AG04450 (cell line): Measurements from ENCODE around the gene NPIPB2. TPM values are rescaled to one million over a fixed set of nuclear protein-coding genes. Genes with fewer than 3 reads are reported as not detected.
"Not testable (repeated sequence)": the region's sequence is repeated elsewhere in the genome, so short reads cannot be mapped to it uniquely, and the experiment has no call there.

Source experiments
- CTCF ChIA-PET: fragments of 300-600, 350-600 bp; formaldehyde crosslinking; extraction: SDS; loops from one replicate; lab custom pipeline; 2022; ENCODE audit warnings: antibody characterized with exemption, inconsistent platforms; lab: Charles Lee
- POLR2A ChIA-PET: fragments of 350-600 bp; formaldehyde crosslinking; extraction: SDS; loops from one replicate; lab custom pipeline; 2021; ENCODE audit warnings: antibody characterized with exemption, inconsistent platforms; lab: Yijun Ruan, JAX
- DNase-seq: peaks from one replicate; pipeline ENCODE4 v3.0.0-alpha.2; 2011; ENCODE audit warnings: low read depth, low spot score
- H3K27ac ChIP-seq: one replicate; pipeline ENCODE4 v1.5.1; 2012; ENCODE audit warnings: low read depth, low read length, control low read depth
- H3K27me3 ChIP-seq: one replicate; pipeline ENCODE4 v1.6.0; 2012; ENCODE audit warnings: low read length; ENCODE audit not compliant: control insufficient read depth, insufficient read depth
- H3K4me3 ChIP-seq: 2 replicates; pipeline ENCODE4 v1.5.1; 2011; ENCODE audit warnings: mild to moderate bottlenecking, low read depth, low read length, control low read depth
- H3K9me3 ChIP-seq: 2 replicates; pipeline ENCODE4 v1.5.1; 2012; ENCODE audit warnings: low read length; ENCODE audit not compliant: control insufficient read depth, insufficient read depth
- CTCF ChIP-seq: IDR thresholded peaks from 2 replicates; pipeline ENCODE4 v1.5.1; 2011; ENCODE audit warnings: low read depth, low read length, control low read depth, inconsistent platforms
- polyA minus RNA-seq: library from RNA; depleted of rRNA, polyadenylated mRNA; stranded (reverse); fragments of >200 nt; gene quantifications from 2 replicates; pipeline ENCODE4 v1.2.3, GENCODE V29; 2011; rRNA and poly(A)+ RNA removed
- polyA plus RNA-seq: library from polyadenylated mRNA; depleted of rRNA; stranded (reverse); fragments of >200 nt; gene quantifications from 2 replicates; pipeline ENCODE4 v1.2.3, GENCODE V29; 2011; rRNA removed

The NPIPB2 gene
- 5.2 and 5.8 TPM in 2 replicates for polyA plus RNA-seq
- 2.0 and 5.0 TPM in 2 replicates for polyA minus RNA-seq

DNA sequence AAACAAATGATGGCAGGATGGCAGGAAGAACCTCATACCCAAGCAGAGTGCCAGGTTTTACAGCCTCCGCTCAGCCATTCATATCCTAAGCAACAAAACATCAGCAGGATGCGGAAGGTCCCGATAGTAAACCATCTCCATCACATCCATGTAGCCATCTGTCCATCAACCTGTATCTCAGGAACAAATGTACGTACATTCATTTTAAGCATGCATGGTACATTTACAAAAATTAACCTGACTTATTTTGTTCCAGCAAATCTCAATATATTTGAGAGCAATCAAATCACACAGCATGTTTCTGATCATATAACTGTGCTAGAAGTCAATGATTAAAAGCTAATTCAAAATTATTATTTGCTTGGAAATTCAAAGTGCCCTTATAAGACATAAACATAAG lies at the start of gene NPIPB2:
NPIPB2 (minus strand) TSS at position 101 of the 400 bp plus-strand sequence; CDS start at position 101, 0 bp downstream.
- H3K4me3 ChIP-seq, H3K9me3 ChIP-seq, H3K27ac ChIP-seq, DNase-seq, H3K27me3 ChIP-seq, CTCF ChIA-PET, POLR2A ChIA-PET: not testable (repeated sequence)

DNA sequence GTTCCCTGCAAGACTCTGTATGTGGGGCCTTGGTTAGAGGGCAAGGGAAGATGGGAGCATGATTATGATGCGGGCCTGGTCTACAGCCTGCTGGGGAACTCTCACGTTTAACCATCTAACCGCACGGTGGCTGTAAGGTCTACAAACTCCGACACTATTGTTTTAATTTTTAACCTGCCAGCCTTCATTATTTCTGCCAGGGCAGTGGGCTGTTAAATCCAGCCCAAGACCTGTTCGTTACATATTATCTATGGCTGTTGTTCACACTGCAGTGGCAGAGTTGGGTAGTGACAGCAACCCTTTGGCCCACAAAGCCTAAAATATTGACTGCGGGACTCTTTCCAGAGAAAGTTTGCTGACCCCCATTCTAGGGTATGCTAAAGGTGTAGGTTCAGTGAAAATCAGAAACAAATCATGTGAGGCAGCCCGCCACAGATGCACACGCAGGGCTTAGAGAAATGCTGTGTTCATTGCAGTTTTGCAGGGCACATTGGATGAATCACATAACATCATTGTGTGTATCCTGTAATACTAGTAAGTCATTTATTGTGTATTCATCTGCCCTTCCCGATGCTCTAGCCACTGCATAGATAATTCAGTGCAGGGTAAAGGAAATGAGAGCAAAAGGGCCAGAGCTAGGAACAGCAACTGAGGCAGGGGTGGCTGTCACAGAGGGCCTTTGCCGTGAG lies 49.0 kb upstream of the NPIPB2 start:
- Histone ChIP-seq H3K9me3 (no peaks in the 10 kb centered on the region), H3K27me3 (no peaks in the 10 kb centered on the region), H3K27ac (no peak overlapping the region), H3K4me3 (no peak overlapping the region)
- no peak for TF ChIP-seq CTCF
- DNase-seq: no peak
- POLR2A ChIA-PET: interaction anchor here (1.6 kb wide), 1 partner anchor 14 kb away, joined by 4 read pairs; the partner anchor contains the start of gene SNX29
- CTCF ChIA-PET: no interaction called here

DNA sequence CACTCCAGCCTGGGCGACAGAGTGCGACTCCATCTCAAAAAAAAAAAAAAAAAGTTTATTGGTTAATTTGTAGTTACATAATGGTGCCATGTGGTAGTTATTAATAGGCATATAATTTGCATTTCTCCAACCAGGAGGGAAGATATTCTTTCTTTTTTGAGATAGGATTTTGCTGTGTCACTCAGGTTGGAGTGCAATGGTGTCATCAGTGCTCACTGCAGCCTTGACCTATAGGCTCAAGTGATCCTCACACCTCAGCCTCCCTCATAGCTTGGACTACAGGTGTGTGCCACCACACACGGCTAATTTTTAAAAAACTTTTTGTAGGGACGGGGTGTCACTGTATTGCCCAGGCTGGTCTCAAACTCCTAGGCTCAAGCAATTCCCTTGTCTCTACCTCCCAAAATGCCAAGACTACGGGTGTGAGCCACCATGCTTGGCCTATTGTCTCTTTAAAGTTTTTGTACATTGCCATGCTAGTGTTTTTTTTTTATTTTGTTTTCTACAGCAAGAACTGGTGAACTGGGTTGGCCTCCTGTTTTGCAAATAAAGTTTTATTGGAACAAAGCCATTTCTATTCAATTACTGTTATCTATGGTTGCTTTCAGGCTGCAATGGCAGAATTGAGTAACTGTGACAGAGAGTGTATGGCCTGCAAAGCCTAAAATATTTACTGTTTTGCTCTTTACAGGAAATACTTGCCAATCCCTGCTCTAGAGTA lies 46.6 kb upstream of the NPIPB2 start:
- no peaks in the 10 kb centered on the region for H3K27me3 ChIP-seq
- no peaks in the 10 kb centered on the region for H3K9me3 ChIP-seq
- TF ChIP-seq CTCF: no peak
- H3K4me3 ChIP-seq: no peak overlapping the region
- POLR2A ChIA-PET: no interaction called here
- CTCF ChIA-PET: interaction anchor here (0.7 kb wide), 1 partner anchor 34 kb away, joined by 3 read pairs; no protein-coding TSS in a partner anchor
- no peak overlapping the region for H3K27ac ChIP-seq
- DNase-seq: no peak

DNA sequence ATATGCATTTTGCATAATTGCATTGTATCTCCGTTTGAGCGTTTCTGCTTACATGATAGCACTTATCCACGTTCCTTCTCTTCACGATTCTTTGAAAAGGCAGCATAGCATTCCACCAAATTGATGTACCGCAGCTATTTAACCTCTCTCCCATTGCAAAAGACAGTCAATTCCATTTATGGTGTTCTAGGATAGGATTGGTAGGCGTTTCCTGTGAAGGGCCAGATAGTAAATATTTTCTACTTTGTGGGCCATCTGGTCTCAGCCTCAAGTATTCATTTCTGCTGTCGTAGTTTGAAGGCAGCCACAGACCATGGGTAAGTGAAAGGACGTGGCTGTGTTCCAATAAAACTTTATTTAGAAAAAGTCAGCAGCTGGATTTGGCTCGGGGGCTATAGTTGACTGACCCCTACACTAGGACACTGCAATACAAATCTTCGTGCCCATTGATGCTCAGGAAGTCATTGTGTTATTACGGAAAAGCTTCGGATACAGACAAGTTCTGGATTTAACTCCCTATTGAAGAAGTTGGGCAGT lies 44.7 kb upstream of the NPIPB2 start:
- ChIA-PET POLR2A (no interaction called here), CTCF (no interaction called here)

More for the DNA sequence above, 44.7 kb upstream of the NPIPB2 start:
- no peaks in the 10 kb centered on the region for H3K9me3 ChIP-seq
- no peak for TF ChIP-seq CTCF
- DNase-seq: no peak
- H3K27me3 ChIP-seq: no peaks in the 10 kb centered on the region
- no peak overlapping the region for H3K27ac ChIP-seq
- no peak overlapping the region for H3K4me3 ChIP-seq
